Fibroblast of lung (primary cell): Measurements from ENCODE around the gene RPUSD2.

Source experiments
- EZH2 ChIP-seq: IDR thresholded peaks from 2 replicates; pipeline ENCODE4 v1.5.1; 2012; ENCODE audit warnings: low read length, control low read depth, mild to moderate bottlenecking; ENCODE audit errors: missing control alignments
- TF ChIP-seq, protein P1 (sequence below), 2 donors: IDR thresholded peaks in 1 of 2; conservative IDR thresholded peaks in 1 of 2; 1 replicate in 1 of 2; 2 replicates in 1 of 2; pipeline ENCODE4 v1.5.1; 2011 to 2012; ENCODE audit warnings: low read length in 2 of 2, control low read depth in 1 of 2, inconsistent platforms in 1 of 2, low read depth in 1 of 2, mild to moderate bottlenecking in 1 of 2

DNA sequence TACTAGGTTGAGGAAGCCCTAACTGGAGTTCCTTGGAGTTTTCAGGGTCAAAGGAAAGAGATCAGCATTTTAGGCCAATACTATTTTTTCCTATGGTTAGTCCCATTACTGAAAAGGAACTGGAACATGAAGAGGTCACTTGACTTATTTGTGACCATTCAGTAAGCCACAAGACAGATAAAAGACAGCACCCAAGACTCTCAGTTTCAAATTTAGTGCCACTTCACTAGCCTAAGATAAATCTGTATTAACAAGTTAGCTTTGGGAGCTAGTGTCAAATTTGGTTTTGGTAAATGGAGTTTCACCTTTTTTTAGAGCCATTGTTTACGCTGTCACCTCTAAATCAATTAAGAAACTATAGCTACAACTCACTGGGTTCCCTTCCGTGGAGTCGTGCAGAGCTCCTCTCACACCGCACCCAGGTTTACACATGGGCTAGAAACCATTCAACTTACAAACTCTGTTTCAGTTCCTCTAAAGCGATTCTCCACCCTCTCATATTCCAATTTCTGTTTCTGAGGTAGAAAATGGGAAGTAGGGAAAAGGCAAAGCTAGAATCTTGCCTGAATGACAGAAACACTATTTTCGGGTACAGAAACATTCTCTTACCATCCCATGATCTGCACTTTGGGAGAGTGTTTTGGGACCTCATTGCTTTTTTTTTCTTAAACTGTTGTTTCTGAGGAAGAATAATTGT, 18.6 kb upstream of the RPUSD2 start:
- TF ChIP-seq, protein P1, sequence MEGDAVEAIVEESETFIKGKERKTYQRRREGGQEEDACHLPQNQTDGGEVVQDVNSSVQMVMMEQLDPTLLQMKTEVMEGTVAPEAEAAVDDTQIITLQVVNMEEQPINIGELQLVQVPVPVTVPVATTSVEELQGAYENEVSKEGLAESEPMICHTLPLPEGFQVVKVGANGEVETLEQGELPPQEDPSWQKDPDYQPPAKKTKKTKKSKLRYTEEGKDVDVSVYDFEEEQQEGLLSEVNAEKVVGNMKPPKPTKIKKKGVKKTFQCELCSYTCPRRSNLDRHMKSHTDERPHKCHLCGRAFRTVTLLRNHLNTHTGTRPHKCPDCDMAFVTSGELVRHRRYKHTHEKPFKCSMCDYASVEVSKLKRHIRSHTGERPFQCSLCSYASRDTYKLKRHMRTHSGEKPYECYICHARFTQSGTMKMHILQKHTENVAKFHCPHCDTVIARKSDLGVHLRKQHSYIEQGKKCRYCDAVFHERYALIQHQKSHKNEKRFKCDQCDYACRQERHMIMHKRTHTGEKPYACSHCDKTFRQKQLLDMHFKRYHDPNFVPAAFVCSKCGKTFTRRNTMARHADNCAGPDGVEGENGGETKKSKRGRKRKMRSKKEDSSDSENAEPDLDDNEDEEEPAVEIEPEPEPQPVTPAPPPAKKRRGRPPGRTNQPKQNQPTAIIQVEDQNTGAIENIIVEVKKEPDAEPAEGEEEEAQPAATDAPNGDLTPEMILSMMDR (conservative IDR thresholded peaks at IDR 0.05 in 1 of 2, IDR thresholded peaks at IDR 0.05 in 1 of 2; ENCODE audit: low read depth in 1 of 2, low read length in 2 of 2) = no peak
- no peak for TF ChIP-seq EZH2
